ENCODE measurements around the gene CNR2.

DNA sequence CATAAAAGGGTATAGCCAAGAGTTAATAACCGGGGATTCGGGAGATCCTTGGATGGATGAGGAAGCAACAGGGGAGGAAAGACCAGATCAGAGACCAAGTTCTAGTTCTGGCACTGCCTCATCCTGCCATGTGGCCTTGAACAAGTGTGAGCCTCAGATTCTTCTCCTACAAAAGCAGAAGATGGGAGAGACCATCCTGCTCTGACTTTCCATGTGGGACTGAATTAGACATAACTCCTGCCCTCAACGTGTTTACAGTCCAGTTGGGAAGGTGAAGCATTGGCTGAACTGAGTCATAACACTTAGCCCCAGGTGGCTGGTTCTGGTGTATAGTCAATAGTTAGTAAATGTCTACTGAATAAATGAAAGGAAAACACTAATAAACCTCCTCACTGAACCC, 12.1 kb upstream of the CNR2 start:
- TF ChIP-seq RAD21 (IDR thresholded peaks at IDR 0.05; ENCODE audit: low read length) (no peak), POLR2A (IDR thresholded peaks at IDR 0.05; ENCODE audit: low read depth, low read length) (no peak), CEBPB (IDR thresholded peaks at IDR 0.05; ENCODE audit: low read depth, low read length) (no peak), NFE2L2 (IDR thresholded peaks at IDR 0.05; ENCODE audit: low read depth, low read length) (no peak), MAFK (IDR thresholded peaks at IDR 0.05; ENCODE audit: low read depth, low read length) (no peak), FOS (IDR thresholded peaks at IDR 0.05; ENCODE audit: low read depth, low read length) (no peak), RCOR1 (IDR thresholded peaks at IDR 0.05; ENCODE audit: insufficient replicate concordance, low read length) (no peak), RFX5 (IDR thresholded peaks at IDR 0.05; ENCODE audit: low read depth, low read length) (no peak), SMC3 (IDR thresholded peaks at IDR 0.05; ENCODE audit: low read depth, low read length) (no peak), MAZ (IDR thresholded peaks at IDR 0.05; ENCODE audit: borderline replicate concordance, low read depth, low read length) (no peak), BHLHE40 (IDR thresholded peaks at IDR 0.05; ENCODE audit: low read depth, low read length) (no peak), MXI1 (IDR thresholded peaks at IDR 0.05; ENCODE audit: borderline replicate concordance, low read depth, low read length) (no peak)
- TF ChIP-seq, protein P1, sequence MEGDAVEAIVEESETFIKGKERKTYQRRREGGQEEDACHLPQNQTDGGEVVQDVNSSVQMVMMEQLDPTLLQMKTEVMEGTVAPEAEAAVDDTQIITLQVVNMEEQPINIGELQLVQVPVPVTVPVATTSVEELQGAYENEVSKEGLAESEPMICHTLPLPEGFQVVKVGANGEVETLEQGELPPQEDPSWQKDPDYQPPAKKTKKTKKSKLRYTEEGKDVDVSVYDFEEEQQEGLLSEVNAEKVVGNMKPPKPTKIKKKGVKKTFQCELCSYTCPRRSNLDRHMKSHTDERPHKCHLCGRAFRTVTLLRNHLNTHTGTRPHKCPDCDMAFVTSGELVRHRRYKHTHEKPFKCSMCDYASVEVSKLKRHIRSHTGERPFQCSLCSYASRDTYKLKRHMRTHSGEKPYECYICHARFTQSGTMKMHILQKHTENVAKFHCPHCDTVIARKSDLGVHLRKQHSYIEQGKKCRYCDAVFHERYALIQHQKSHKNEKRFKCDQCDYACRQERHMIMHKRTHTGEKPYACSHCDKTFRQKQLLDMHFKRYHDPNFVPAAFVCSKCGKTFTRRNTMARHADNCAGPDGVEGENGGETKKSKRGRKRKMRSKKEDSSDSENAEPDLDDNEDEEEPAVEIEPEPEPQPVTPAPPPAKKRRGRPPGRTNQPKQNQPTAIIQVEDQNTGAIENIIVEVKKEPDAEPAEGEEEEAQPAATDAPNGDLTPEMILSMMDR (conservative IDR thresholded peaks at IDR 0.05; ENCODE audit: low read depth, low read length): no peak
- TF ChIP-seq, protein P2, sequence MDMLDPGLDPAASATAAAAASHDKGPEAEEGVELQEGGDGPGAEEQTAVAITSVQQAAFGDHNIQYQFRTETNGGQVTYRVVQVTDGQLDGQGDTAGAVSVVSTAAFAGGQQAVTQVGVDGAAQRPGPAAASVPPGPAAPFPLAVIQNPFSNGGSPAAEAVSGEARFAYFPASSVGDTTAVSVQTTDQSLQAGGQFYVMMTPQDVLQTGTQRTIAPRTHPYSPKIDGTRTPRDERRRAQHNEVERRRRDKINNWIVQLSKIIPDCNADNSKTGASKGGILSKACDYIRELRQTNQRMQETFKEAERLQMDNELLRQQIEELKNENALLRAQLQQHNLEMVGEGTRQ (IDR thresholded peaks at IDR 0.05; ENCODE audit: low read depth, low read length): no peak
